ENCODE measurements around the gene SLC18A2.

- TF ChIP-seq DACH1 (IDR thresholded peaks at IDR 0.05; ENCODE audit: partially characterized antibody) = no peak
- no peak for TF ChIP-seq SOX6 (IDR thresholded peaks at IDR 0.05)
- TF ChIP-seq CTCF (IDR thresholded peaks at IDR 0.05 in 2 of 3, conservative IDR thresholded peaks at IDR 0.05 in 1 of 3; ENCODE audit: insufficient read depth in 2 of 3, low read depth in 1 of 3, low read length in 3 of 3) = no peak
- no peak for TF ChIP-seq POLR2AphosphoS5 (IDR thresholded peaks at IDR 0.05; ENCODE audit: control insufficient read depth, insufficient read depth, low read depth, low read length)
- no peak for TF ChIP-seq NFE2 (IDR thresholded peaks at IDR 0.05; ENCODE audit: low read depth)
- no peak for TF ChIP-seq MXI1 (IDR thresholded peaks at IDR 0.05; ENCODE audit: low read depth, low read length)
- TF ChIP-seq YY1 (IDR thresholded peaks at IDR 0.05; ENCODE audit: borderline replicate concordance in 1 of 3, control insufficient read depth in 1 of 3, extremely low read depth in 1 of 3, insufficient read depth in 3 of 3, insufficient read length in 1 of 3, insufficient replicate concordance in 2 of 3, low read depth in 1 of 3, low read length in 2 of 3) = no peak
- TF ChIP-seq EZH2 (IDR thresholded peaks at IDR 0.05; ENCODE audit: borderline replicate concordance, low read depth, low read length) = no peak
- no peak for TF ChIP-seq RAD21 (CRISPR knock-in tag; conservative IDR thresholded peaks at IDR 0.05 in 1 of 2, IDR thresholded peaks at IDR 0.05 in 1 of 2)
Measured at GRCh38 chr10:117248750-117249465, 8.0 kb downstream of the SLC18A2 start.
